HG03175 (cell line): ENCODE results near the gene RASEF.

ENCODE experiments used
- ATAC-seq: cut with Tn5 transposase; IDR thresholded peaks from one replicate; pipeline ENCODE4 v1.9.1; 2021; ENCODE audit warnings: mild to moderate bottlenecking, moderate library complexity; ENCODE audit not compliant: unreplicated experiment

The RASEF gene

DNA sequence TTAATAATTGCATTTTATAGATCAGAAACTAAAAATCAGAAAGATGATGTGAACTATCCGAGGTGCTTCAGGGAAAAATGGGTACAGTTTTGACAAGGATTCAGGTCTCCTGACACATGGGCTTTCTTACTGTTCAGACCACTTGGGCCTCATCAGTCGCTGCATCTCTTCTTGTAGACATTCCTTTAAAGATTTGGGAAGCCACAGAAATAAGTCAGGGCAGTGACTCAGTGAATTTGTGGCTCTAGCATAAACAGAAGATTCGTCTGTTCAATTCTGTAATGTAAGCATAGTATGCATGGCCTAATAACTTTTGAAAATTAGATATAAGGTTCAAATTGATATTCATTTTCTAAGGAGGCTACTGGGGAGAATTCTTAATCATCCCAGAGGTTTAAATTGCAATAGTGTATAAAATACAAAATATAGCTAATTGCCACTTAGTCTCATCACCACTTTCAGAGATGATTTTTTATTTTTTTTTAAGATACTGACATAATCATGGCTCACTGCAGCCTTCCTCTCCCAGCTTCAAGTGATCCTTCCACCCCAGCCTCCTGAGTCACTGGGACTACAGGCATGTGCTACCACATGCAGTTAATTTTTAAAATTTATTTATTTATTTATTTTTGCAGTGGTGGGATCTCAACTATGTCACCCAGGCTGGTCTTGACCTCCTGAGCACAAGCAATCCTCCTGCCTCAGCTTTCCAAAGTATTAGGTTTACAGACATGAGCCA, 48.9 kb downstream of the RASEF start:
- ATAC-seq, result no peak

GRCh38 chr9:83012922-83013838, 49.8 kb downstream of the RASEF start:
- no peak for ATAC-seq

GRCh38 chr9:83012168-83012921, 50.6 kb downstream of the RASEF start:
- no peak for ATAC-seq

GRCh38 chr9:83011611-83012010, 51.3 kb downstream of the RASEF start:
- ATAC-seq, result no peak

DNA sequence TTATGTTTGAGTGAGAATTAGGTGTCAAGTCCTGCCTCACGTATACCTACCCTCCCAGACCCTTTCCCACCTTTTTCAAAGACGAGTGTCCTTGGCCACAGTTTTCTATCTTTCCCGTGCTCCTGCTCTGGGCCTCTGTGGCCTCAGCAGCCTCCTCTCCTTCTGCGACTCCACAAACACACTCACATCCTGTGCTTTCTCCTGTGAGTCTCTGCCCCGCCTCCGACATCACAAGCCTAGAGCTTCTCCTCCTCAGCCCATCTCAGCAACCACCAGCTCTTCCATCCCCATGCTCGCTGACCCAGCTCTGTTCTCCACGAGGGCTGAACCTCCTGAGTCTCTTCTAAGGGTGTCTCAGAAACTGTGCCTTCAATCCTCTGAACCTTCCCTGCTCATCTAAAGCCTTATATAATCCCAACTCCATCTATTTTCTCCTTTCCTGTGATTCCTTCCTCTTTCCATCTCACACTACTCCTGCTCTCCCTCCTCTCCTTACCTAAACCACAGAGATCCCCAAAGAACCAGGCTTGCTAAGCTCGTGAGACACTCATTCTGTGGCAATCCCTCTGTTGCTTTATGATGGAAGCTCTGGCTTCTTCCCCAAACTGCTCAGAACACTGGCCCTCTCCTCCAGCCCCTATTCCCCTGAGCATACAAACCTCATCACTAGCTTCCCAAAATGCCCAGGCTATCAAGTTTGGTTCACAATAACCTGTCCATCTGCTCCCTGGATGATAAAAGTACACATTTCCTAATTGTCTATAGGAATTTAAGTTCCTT, 55.2 kb downstream of the RASEF start:
- ATAC-seq, result no peak

DNA sequence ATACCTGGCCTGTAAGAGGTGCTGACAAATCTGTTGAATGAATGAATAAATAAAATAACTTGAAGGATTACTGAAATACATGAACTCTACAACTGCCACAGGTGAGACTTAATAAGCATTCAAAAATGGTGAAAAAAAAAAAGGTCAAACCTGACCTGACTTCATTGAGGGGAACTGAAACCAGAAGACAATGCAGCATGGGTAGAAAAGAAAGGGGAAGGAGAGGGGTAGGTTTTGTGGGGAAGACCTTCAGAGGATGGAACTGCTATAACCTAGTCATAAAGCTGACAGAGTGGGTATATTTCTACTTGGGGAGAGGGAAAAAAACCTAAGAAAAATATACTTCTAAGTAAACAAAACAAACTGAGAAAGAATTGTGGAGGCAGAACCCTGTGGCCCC, 56.6 kb downstream of the RASEF start:
- peak; percentile 63 for ATAC-seq

DNA sequence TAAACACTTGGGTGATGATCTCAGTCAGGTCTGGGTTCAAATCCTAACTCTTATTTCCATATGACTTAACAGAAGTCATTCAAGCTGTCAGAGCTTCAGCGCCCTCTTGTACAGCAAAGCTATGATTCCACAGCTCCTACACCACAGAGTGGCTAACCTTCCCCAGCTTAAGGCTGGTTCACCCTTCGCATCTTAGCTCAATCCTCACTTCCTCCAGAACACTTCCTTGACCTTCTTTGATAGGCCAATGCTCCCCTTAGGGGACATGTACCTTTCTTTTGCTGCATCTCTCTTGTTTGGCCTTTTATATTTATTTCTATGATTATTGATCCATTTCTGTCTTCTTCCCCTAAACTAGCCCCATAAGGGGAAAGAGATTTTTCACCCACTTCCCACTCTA, 57.0 kb downstream of the RASEF start:
- no peak for ATAC-seq

DNA sequence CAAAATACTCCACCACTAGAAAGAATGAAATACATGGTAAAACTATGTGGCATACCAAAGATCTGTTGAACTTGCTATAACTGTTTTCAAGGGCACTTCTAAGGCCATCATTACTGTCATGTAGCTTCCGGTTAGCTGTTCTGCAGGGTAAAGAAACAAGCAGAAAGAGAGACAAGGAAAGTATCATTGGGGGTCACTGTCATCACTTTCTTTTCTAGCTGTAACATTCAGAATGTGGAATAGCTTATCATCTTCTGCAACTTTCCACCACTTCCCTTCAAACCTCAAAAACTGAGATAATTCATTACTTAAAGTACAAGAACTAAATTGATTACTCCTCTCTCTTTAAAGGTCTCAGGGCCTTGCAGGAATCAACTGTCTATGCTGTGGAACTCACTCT, 57.6 kb downstream of the RASEF start:
- no peak for ATAC-seq

DNA sequence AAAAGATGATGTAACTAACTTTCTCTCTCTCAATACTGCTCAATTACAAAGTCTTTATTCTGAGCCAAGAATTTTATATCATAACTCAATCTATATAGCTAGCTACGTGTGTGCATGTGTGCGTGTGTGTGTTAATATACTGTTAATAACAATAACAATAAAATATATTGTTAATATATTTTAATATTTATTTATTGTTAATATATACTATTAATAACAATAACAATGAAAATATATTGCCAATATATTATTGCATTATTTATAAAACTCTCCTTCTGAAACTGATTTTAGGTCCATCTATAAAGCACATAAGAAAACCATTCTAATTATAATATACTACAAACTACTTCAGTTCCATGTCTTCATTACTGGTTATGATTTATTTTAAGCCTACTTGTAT, 60.6 kb downstream of the RASEF start:
- ATAC-seq, result no peak

DNA sequence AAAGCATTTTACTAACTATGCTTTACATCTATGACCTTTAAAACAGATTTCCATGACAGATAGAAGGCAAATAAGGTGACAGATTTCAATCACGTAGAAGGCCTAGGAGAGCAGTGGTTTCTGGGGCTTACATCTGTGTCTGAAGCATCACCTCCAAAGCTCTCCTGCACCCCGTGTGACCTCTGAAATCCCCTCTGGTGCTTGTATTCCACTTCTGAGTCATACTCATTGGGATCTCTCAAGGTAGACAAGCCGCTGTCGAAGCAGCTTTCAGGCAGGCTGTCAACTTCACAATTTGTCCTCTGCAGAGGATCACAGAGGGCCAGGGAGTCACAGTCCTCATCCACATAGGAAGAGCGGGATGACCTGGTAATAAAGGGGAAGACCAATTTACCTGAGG, 62.2 kb downstream of the RASEF start:
- no peak for ATAC-seq

GRCh38 chr9:82998409-82998808, 64.5 kb downstream of the RASEF start:
- ATAC-seq, result no peak

GRCh38 chr9:82997476-82998140, 65.3 kb downstream of the RASEF start:
- no peak for ATAC-seq

DNA sequence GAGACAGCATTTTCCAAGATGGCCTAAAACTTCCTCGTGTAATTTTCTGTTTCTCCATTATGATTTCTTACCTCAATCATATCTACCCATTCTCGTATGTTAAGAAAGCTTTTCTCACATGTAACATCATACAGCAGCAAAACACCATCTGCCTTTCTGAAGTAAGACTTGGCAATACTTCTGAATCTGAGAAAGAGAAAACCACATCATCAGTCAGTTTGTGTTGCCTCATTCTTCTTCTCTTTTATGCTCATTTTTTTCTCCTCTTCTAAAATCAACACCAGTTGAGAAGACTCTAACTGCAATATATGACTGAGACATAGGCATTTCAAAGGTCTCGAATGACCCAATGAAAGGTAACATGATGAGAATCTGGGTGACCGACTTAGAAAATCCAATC, 66.0 kb downstream of the RASEF start:
- no peak for ATAC-seq

GRCh38 chr9:82993856-82994605, 68.9 kb downstream of the RASEF start:
- ATAC-seq, result no peak

- ATAC-seq, result no peak
Measured at GRCh38 chr9:82991671-82992070, 71.3 kb downstream of the RASEF start.

- no peak for ATAC-seq
Measured at GRCh38 chr9:82989929-82990328, 73.0 kb downstream of the RASEF start.

GRCh38 chr9:82988488-82988887, 74.5 kb downstream of the RASEF start:
- no peak for ATAC-seq

- ATAC-seq, result no peak
Measured at GRCh38 chr9:82987370-82988189, 75.4 kb downstream of the RASEF start.

DNA sequence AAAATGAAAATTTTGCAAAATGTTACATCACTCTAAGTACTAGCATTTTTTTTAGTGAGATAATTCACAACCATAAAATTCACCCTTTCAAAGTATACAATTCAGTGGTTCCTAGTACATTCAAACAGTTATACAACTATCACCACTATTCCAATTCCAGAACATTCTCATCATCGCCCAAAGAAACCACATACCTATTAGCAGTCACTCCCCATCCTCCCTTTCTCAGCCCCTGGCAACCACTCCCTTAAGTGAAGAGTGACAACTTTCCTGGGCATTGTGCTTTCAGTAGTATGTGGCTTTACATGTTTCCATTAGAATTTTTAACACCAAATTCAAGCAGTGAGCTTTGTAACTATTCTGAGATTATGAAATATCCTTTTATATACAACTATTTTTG, 81.4 kb downstream of the RASEF start:
- no peak for ATAC-seq
